HCT116 (cell line): Measurements from ENCODE around the gene FOSB. TPM values are rescaled to one million over a fixed set of nuclear protein-coding genes. Genes with fewer than 3 reads are reported as not detected.
A peak's percentile ranks its signal among the peaks of the same experiment; 100 is the strongest.

ENCODE experiments used
- ATAC-seq: fragments of 200-7000 bp; cut with Tn5 transposase; 2 replicates; pipeline ENCODE4 v1.9.1; 2020; ENCODE audit warnings: mild to moderate bottlenecking, moderate library complexity
- BruUV-seq: library from RNA; stranded (reverse); fragments of 400-500 nt; replicated peaks from 2 replicates; lab custom pipeline; 2021; lab: Mats Ljungman, UMichigan
- CTCF ChIA-PET: fragments of 300-600 bp; sonication (Branson Sonifier 250); formaldehyde crosslinking; loops from one replicate; lab custom pipeline; 2021; ENCODE audit warnings: antibody characterized with exemption; lab: Charles Lee
- POLR2A ChIA-PET: fragments of 300-600, 350-600 bp; sonication (Branson Sonifier 250); formaldehyde crosslinking; loops from one replicate; lab custom pipeline; 2021; ENCODE audit warnings: antibody characterized with exemption; lab: Charles Lee
- RAD21 ChIA-PET, 2 experiments: fragments of 300-600 bp; sonication (Branson Sonifier 250); formaldehyde crosslinking; loops; one replicate each; lab custom pipeline; 2023; ENCODE audit warnings: low total read pairs in 2 of 2; ENCODE audit not compliant: uncharacterized antibody in 2 of 2, unreplicated experiment in 2 of 2, low non-redundant PET in 1 of 2; lab: Charles Lee
- DNase-seq: peaks from one replicate; pipeline ENCODE4 v3.0.0-alpha.2; 2010; ENCODE audit warnings: low read depth, low spot score
- H2AFZ ChIP-seq: fragments of 200-600 bp; shearing (Covaris generic), sonication (generic); 2 replicates; pipeline ENCODE4 v1.6.1; 2017; ENCODE audit warnings: low read depth, mixed run types, mixed read lengths, antibody characterized with exemption, low read length; ENCODE audit not compliant: poor library complexity, severe bottlenecking
- H3K27ac ChIP-seq: 2 replicates; pipeline ENCODE4 v1.5.1; 2012; ENCODE audit warnings: low read depth, low read length
- H3K27me3 ChIP-seq: fragments of 200-600 bp; sonication (generic); 2 replicates; pipeline ENCODE4 v1.6.1; 2016; ENCODE audit warnings: mixed run types, low read length, mixed read lengths; ENCODE audit not compliant: insufficient read depth
- H3K36me3 ChIP-seq, 2 experiments: fragments of 200-500 bp in 1 of 2; fragments of 200-600 bp in 1 of 2; sonication (Bioruptor generic) in 1 of 2; sonication (generic) in 1 of 2; 2 replicates each; pipeline versions ENCODE4 v1.5.1 to v1.6.1; 2014 to 2016; ENCODE audit warnings: low read length in 2 of 2, inconsistent platforms in 1 of 2, mixed read lengths in 1 of 2, mixed run types in 1 of 2; ENCODE audit not compliant: insufficient read depth in 2 of 2, control insufficient read depth in 1 of 2
- H3K4me1 ChIP-seq, 2 experiments: fragments of 200-600 bp in 1 of 2; sonication (generic) in 1 of 2; 2 replicates each; pipeline versions ENCODE4 v1.5.1 to v1.6.1; 2012 to 2017; ENCODE audit warnings: low read length in 2 of 2, inconsistent platforms in 1 of 2, mild to moderate bottlenecking in 1 of 2, mixed read lengths in 1 of 2, mixed run types in 1 of 2, moderate library complexity in 1 of 2; ENCODE audit not compliant: insufficient read depth in 2 of 2, control insufficient read depth in 1 of 2
- H3K4me2 ChIP-seq: fragments of 200-600 bp; sonication (generic); 2 replicates; pipeline ENCODE4 v1.6.1; 2017; ENCODE audit warnings: mixed run types, low read length, mixed read lengths
- H3K4me3 ChIP-seq, 2 experiments: fragments of 200-600 bp in 1 of 2; sonication (generic) in 1 of 2; replicated peaks in 1 of 2; 2 replicates each; pipeline ENCODE4 v1.5.1; 2011 to 2016; ENCODE audit warnings: low read length in 2 of 2, control low read depth in 1 of 2, low read depth in 1 of 2, mild to moderate bottlenecking in 1 of 2, mixed read lengths in 1 of 2, mixed run types in 1 of 2
- H3K79me2 ChIP-seq: fragments of 200-600 bp; sonication (generic); 2 replicates; pipeline ENCODE4 v1.6.1; 2017; ENCODE audit warnings: mild to moderate bottlenecking, mixed run types, low read length, moderate library complexity, mixed read lengths; ENCODE audit not compliant: insufficient read depth
- H3K9ac ChIP-seq: fragments of 200-600 bp; sonication (generic); 2 replicates; pipeline ENCODE4 v1.6.1; 2016; ENCODE audit warnings: low read length, mixed read lengths
- H3K9me2 ChIP-seq: fragments of 200-600 bp; sonication (generic), shearing (Covaris generic); 2 replicates; pipeline ENCODE4 v1.6.1; 2017; ENCODE audit warnings: mixed run types, mild to moderate bottlenecking, moderate library complexity; ENCODE audit not compliant: insufficient read depth
- H3K9me3 ChIP-seq, 2 experiments: fragments of 200-500 bp in 1 of 2; fragments of 200-600 bp in 1 of 2; sonication (Bioruptor generic) in 1 of 2; sonication (generic) in 1 of 2; 2 replicates each; pipeline ENCODE4 v1.6.1; 2014 to 2017; ENCODE audit warnings: low read length in 2 of 2, mixed read lengths in 2 of 2, inconsistent platforms in 1 of 2, low read depth in 1 of 2, mild to moderate bottlenecking in 1 of 2, mixed run types in 1 of 2, moderate library complexity in 1 of 2; ENCODE audit not compliant: control insufficient read depth in 1 of 2, insufficient read depth in 1 of 2
- H4K20me1 ChIP-seq: fragments of 200-600 bp; sonication (generic), shearing (Covaris generic); 2 replicates; pipeline ENCODE4 v1.6.1; 2017; ENCODE audit warnings: mixed run types, mild to moderate bottlenecking, moderate library complexity; ENCODE audit not compliant: insufficient read depth
- CBX3 ChIP-seq: IDR thresholded peaks from 2 replicates; pipeline ENCODE4 v1.6.1; 2012; ENCODE audit warnings: low read depth
- CEBPB ChIP-seq: IDR thresholded peaks from 2 replicates; pipeline ENCODE4 v1.6.1; 2012; ENCODE audit warnings: low read depth
- EGR1 ChIP-seq: IDR thresholded peaks from 2 replicates; pipeline ENCODE4 v1.6.1; 2012; ENCODE audit warnings: low read depth
- ELF1 ChIP-seq: IDR thresholded peaks from 2 replicates; pipeline ENCODE4 v1.6.1; 2012; ENCODE audit warnings: low read depth, borderline replicate concordance
- EZH2phosphoT487 ChIP-seq: fragments of 200-600 bp; IDR thresholded peaks from 2 replicates; pipeline ENCODE4 v1.6.1; 2018; ENCODE audit warnings: antibody characterized with exemption, borderline replicate concordance
- JUND ChIP-seq: IDR thresholded peaks from 2 replicates; pipeline ENCODE4 v1.6.1; 2012
- POLR2AphosphoS5 ChIP-seq: IDR thresholded peaks from 2 replicates; pipeline ENCODE4 v1.6.1; 2011; ENCODE audit warnings: mild to moderate bottlenecking, low read depth, low read length, moderate library complexity
- RAD21 ChIP-seq: IDR thresholded peaks from 2 replicates; pipeline ENCODE4 v1.6.1; 2012; ENCODE audit warnings: low read depth, mild to moderate bottlenecking
- SIN3A ChIP-seq: IDR thresholded peaks from 2 replicates; pipeline ENCODE4 v1.6.1; 2012; ENCODE audit warnings: low read depth
- SP1 ChIP-seq: IDR thresholded peaks from 2 replicates; pipeline ENCODE4 v1.6.1; 2012; ENCODE audit warnings: low read depth
- SRF ChIP-seq: IDR thresholded peaks from 2 replicates; pipeline ENCODE4 v1.6.1; 2012; ENCODE audit warnings: low read depth
- TCF7L2 ChIP-seq: IDR thresholded peaks from 2 replicates; pipeline ENCODE4 v1.7.0; 2011; ENCODE audit warnings: borderline replicate concordance, inconsistent platforms; ENCODE audit not compliant: insufficient read depth, insufficient read length; ENCODE audit errors: extremely low read depth
- YY1 ChIP-seq: IDR thresholded peaks from 2 replicates; pipeline ENCODE4 v1.6.1; 2011; ENCODE audit warnings: low read length, low read depth, moderate library complexity, mild to moderate bottlenecking; ENCODE audit not compliant: insufficient replicate concordance; ENCODE audit errors: extremely low read depth
- ZFX ChIP-seq: fragments of 450-650 bp; IDR thresholded peaks from 2 replicates; pipeline ENCODE4 v1.6.1; 2017
- intact Hi-C: fragments of 100-400 bp; cut with micrococcal nuclease; formaldehyde crosslinking; loops from 2 replicates; pipeline ENCODE4 v1.10.0; 2022
- total RNA-seq: library from RNA; stranded (reverse); gene quantifications from one replicate; pipeline ENCODE4 v1.2.1, GENCODE V29; 2021; ENCODE audit not compliant: unreplicated experiment
- TF ChIP-seq, protein P1 (sequence below), 3 experiments: fragments of 200-600 bp in 1 of 3; sonication (generic) in 1 of 3; IDR thresholded peaks in 2 of 3; conservative IDR thresholded peaks in 1 of 3; 2 replicates each; pipeline ENCODE4 v1.5.1; 2012 to 2017; ENCODE audit warnings: low read depth in 2 of 3, low read length in 2 of 3, antibody characterized with exemption in 1 of 3, borderline replicate concordance in 1 of 3, control low read depth in 1 of 3, mild to moderate bottlenecking in 1 of 3, mixed read lengths in 1 of 3, mixed run types in 1 of 3, moderate library complexity in 1 of 3; ENCODE audit not compliant: insufficient read depth in 1 of 3
- TF ChIP-seq, protein P2 (sequence below): IDR thresholded peaks from 2 replicates; pipeline ENCODE4 v1.6.1; 2012
- TF ChIP-seq, protein P3 (sequence below): IDR thresholded peaks from 2 replicates; pipeline ENCODE4 v1.6.1; 2011; ENCODE audit warnings: mild to moderate bottlenecking, low read length, moderate library complexity; ENCODE audit not compliant: insufficient replicate concordance; ENCODE audit errors: extremely low read depth
- TF ChIP-seq, protein P4 (sequence below): IDR thresholded peaks from 2 replicates; pipeline ENCODE4 v1.6.1; 2012

The FOSB gene
- total RNA-seq, 1 experiment from 2014 or later = 12.6 TPM

DNA sequence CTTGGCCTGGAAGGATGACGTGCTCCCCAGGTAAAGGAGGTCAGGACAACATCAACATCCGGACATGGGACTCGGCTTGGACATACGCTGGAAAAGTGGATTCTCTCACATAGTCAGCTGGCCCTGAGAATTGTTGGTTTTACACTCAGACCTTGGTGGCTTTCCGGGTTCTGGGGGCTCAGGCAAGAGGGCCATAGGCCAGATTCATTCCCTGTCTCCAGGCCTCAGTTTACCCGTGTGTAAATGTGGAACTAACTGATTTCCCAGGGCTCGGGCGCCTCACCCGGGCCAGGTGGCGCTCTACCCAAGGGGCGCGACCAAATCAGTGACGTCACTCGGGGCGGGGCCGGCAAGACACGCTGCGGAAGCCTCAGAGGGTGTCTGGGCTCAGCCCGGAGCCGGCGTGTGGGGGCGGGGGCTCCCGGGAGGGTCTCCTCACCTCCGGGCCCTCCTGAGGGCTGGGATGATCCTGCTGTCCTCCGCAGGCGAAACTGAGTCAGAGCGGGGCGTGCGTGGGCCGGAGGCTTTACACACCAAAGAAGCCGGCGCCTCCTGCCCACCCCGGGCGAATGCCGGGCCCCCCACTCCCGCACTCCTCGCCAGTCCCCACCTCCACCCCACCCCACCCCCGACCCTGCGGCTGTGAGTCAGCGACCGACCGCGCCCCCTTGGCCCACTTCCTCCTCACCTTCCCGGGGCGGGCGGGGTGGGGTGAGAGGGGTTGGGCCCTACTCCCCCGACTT is 38.6 kb downstream of the FOSB start:
- peak; percentile 87 for DNase-seq
- CTCF ChIA-PET = interaction anchor here (1.1 kb wide), 2 partner anchors 13 to 21 kb away, joined by 3 read pairs; no protein-coding TSS in a partner anchor
- Histone ChIP-seq H3K4me2 (peak overlapping the region; percentile 99), H3K9me2 (no peaks in the 10 kb centered on the region), H2AFZ (peak overlapping the region; percentile 63), H3K4me1 (peaks cover 23 to 52% of the 10 kb centered on the region in 2 experiments), H3K27me3 (no peaks in the 10 kb centered on the region), H3K9me3 (no peaks in the 10 kb centered on the region), H3K27ac (peak overlapping the region; percentile 95), H4K20me1 (no peaks in the 10 kb centered on the region), H3K9ac (peak overlapping the region; percentile 98), H3K4me3 (peak overlapping the region; percentile 98 to 99), H3K79me2 (peaks cover 45% of the 10 kb centered on the region), H3K36me3 (peaks cover 0 to 5% of the 10 kb centered on the region in 2 experiments; a peak in 1 of 4 replicates)
- ATAC-seq = peak; percentile 75
- POLR2A ChIA-PET = interaction anchor here (1.3 kb wide), 2 partner anchors 21 to 135 kb away, joined by 4 to 6 read pairs; no protein-coding TSS in a partner anchor
- BruUV-seq = no TSS peak
- TF ChIP-seq POLR2AphosphoS5 = peak; percentile 69
- TF ChIP-seq YY1 = no peak
- TF ChIP-seq ZFX = no peak
- peak; percentile 94 for TF ChIP-seq EGR1
- TF ChIP-seq EZH2phosphoT487 = no peak
- no peak for TF ChIP-seq ELF1
- TF ChIP-seq, protein P1, sequence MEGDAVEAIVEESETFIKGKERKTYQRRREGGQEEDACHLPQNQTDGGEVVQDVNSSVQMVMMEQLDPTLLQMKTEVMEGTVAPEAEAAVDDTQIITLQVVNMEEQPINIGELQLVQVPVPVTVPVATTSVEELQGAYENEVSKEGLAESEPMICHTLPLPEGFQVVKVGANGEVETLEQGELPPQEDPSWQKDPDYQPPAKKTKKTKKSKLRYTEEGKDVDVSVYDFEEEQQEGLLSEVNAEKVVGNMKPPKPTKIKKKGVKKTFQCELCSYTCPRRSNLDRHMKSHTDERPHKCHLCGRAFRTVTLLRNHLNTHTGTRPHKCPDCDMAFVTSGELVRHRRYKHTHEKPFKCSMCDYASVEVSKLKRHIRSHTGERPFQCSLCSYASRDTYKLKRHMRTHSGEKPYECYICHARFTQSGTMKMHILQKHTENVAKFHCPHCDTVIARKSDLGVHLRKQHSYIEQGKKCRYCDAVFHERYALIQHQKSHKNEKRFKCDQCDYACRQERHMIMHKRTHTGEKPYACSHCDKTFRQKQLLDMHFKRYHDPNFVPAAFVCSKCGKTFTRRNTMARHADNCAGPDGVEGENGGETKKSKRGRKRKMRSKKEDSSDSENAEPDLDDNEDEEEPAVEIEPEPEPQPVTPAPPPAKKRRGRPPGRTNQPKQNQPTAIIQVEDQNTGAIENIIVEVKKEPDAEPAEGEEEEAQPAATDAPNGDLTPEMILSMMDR (IDR thresholded peaks at IDR 0.05 in 2 of 3, conservative IDR thresholded peaks at IDR 0.05 in 1 of 3; ENCODE audit: borderline replicate concordance in 1 of 3, insufficient read depth in 1 of 3, low read depth in 2 of 3, low read length in 2 of 3) = peak in 2 of 3 experiments; percentile 53 to 54; a peak in 5 of 6 replicates
- TF ChIP-seq TCF7L2 = peak; percentile 70
- TF ChIP-seq CEBPB = no peak
- TF ChIP-seq, protein P2, sequence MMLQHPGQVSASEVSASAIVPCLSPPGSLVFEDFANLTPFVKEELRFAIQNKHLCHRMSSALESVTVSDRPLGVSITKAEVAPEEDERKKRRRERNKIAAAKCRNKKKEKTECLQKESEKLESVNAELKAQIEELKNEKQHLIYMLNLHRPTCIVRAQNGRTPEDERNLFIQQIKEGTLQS = no peak
- TF ChIP-seq, protein P3, sequence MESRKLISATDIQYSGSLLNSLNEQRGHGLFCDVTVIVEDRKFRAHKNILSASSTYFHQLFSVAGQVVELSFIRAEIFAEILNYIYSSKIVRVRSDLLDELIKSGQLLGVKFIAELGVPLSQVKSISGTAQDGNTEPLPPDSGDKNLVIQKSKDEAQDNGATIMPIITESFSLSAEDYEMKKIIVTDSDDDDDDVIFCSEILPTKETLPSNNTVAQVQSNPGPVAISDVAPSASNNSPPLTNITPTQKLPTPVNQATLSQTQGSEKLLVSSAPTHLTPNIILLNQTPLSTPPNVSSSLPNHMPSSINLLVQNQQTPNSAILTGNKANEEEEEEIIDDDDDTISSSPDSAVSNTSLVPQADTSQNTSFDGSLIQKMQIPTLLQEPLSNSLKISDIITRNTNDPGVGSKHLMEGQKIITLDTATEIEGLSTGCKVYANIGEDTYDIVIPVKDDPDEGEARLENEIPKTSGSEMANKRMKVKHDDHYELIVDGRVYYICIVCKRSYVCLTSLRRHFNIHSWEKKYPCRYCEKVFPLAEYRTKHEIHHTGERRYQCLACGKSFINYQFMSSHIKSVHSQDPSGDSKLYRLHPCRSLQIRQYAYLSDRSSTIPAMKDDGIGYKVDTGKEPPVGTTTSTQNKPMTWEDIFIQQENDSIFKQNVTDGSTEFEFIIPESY = no peak
- TF ChIP-seq SP1 = peak; percentile 89
- TF ChIP-seq RAD21 = peak; percentile 60
- no peak; the same call in none of the 2 replicates for TF ChIP-seq JUND
- TF ChIP-seq SRF = no peak
- peak; percentile 55; the same call in 1 of the 2 replicates for TF ChIP-seq CBX3
- TF ChIP-seq, protein P4, sequence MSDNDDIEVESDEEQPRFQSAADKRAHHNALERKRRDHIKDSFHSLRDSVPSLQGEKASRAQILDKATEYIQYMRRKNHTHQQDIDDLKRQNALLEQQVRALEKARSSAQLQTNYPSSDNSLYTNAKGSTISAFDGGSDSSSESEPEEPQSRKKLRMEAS = peak; percentile 89
- TF ChIP-seq SIN3A = no peak; the same call in 1 of the 2 replicates
- intact Hi-C loops = no loop called here
- RAD21 ChIA-PET = interaction anchor here in 1 of 2 experiments (0.7 kb wide), 1 partner anchor 67 kb away, joined by 5 read pairs; no protein-coding TSS in a partner anchor
